HepG2 (cell line): ENCODE measurements around the gene TBC1D16. TPM values are rescaled to one million over a fixed set of nuclear protein-coding genes. Genes with fewer than 3 reads are reported as not detected.

Experiments used
- GABPB1 ChIP-seq: IDR thresholded peaks from 2 replicates; pipeline ENCODE4 v1.6.1; 2016; ENCODE audit warnings: mild to moderate bottlenecking, missing genetic modification reagents, moderate library complexity, missing compliant biosample characterization
- HNF4A ChIP-seq: sonication (generic); formaldehyde crosslinking; IDR thresholded peaks from 2 replicates; pipeline ENCODE4 v1.4.0; 2020; ENCODE audit warnings: missing genetic modification reagents
- HNRNPK ChIP-seq: fragments of 200-400 bp; formaldehyde crosslinking; IDR thresholded peaks from 2 replicates; pipeline ENCODE4 v1.6.1; 2018; ENCODE audit warnings: low read length, low read depth, moderate library complexity, mild to moderate bottlenecking; ENCODE audit not compliant: poor library complexity, severe bottlenecking
- HNRNPUL1 ChIP-seq: fragments of 200-400 bp; formaldehyde crosslinking; IDR thresholded peaks from 2 replicates; pipeline ENCODE4 v1.6.1; 2017; ENCODE audit warnings: low read depth, mild to moderate bottlenecking, low read length, moderate library complexity
- PCBP1 ChIP-seq: fragments of 200-400 bp; formaldehyde crosslinking; IDR thresholded peaks from 2 replicates; pipeline ENCODE4 v1.6.1; 2017; ENCODE audit warnings: mild to moderate bottlenecking, low read depth, low read length, borderline replicate concordance
- SNAI1 ChIP-seq: sonication (generic); formaldehyde crosslinking; IDR thresholded peaks from 2 replicates; pipeline ENCODE4 v1.5.0; 2020; ENCODE audit warnings: mild to moderate bottlenecking, missing genetic modification reagents, borderline replicate concordance
- SNAPC2 ChIP-seq: sonication (generic); formaldehyde crosslinking; IDR thresholded peaks from 2 replicates; pipeline ENCODE4 v1.8.1; 2022; ENCODE audit warnings: mild to moderate bottlenecking, missing genetic modification reagents
- SNAPC5 ChIP-seq: sonication (generic); formaldehyde crosslinking; IDR thresholded peaks from 2 replicates; pipeline ENCODE4 v1.8.1; 2023; ENCODE audit warnings: mild to moderate bottlenecking, missing genetic modification reagents, borderline replicate concordance
- TCF7 ChIP-seq: sonication (generic); IDR thresholded peaks from 2 replicates; pipeline ENCODE4 v1.6.1; 2016; ENCODE audit warnings: antibody characterized with exemption, low read depth
- ZBED4 ChIP-seq: sonication (generic); formaldehyde crosslinking; IDR thresholded peaks from 2 replicates; pipeline ENCODE4 v1.4.0; 2020; ENCODE audit warnings: missing genetic modification reagents, borderline replicate concordance
- ZNF263 ChIP-seq: sonication (generic); formaldehyde crosslinking; IDR thresholded peaks from 2 replicates; pipeline ENCODE4 v1.4.0; 2020; ENCODE audit warnings: missing genetic modification reagents
- ZNF326 ChIP-seq: sonication (generic); formaldehyde crosslinking; IDR thresholded peaks from 2 replicates; pipeline ENCODE4 v1.4.0; 2020; ENCODE audit warnings: missing genetic modification reagents, borderline replicate concordance
- ZNF441 ChIP-seq: sonication (generic); formaldehyde crosslinking; IDR thresholded peaks from 2 replicates; pipeline ENCODE4 v1.7.0; 2021; ENCODE audit warnings: missing genetic modification reagents, borderline replicate concordance
- polyA plus RNA-seq, 8 experiments: library from polyadenylated mRNA; depleted of rRNA in 3 of 8; stranded (reverse) in 7 of 8; unstranded in 1 of 8; fragments of >200 nt; fragmentation: Illumina TruSeq in 4 of 8; extraction: Trizol in 4 of 8; gene quantifications; 2 replicates each; pipeline versions ENCODE4 v1.2.1 to v1.2.3, GENCODE V29; 2011 to 2016; ENCODE audit warnings: low read depth in 4 of 8, missing spikeins in 1 of 8, mixed read lengths in 1 of 8; ENCODE audit not compliant: insufficient read depth in 1 of 8
- total RNA-seq, 5 experiments: library from RNA; depleted of rRNA; stranded (reverse); fragments of >200 nt; fragmentation: Illumina TruSeq; extraction: Trizol; gene quantifications; 2 replicates each; pipeline ENCODE4 v1.2.3, GENCODE V29; 2016; ENCODE audit warnings: low read depth in 1 of 5

Gene TBC1D16
- total and polyA plus RNA-seq, 2 of the 13 experiments (the other 11 are each of a cell fraction or from before 2014, with no cell fraction given) = 14.9 to 24.9 TPM

GRCh38 chr17:79929257-79930061, 106.2 kb downstream of the TBC1D16 start (continued):
- TF ChIP-seq ZNF441 (CRISPR knock-in tag) (peak; percentile 89), SNAI1 (CRISPR knock-in tag) (no peak), HNF4A (peak; percentile 40; the same call in 1 of the 2 replicates), HNRNPUL1 (no peak), SNAPC2 (no peak), ZNF263 (CRISPR knock-in tag) (peak; percentile 77), ZNF326 (CRISPR knock-in tag) (no peak), PCBP1 (peak; percentile 99), SNAPC5 (no peak), TCF7 (no peak), ZBED4 (CRISPR knock-in tag) (peak; percentile 51; the same call in 1 of the 2 replicates), GABPB1 (CRISPR knock-in tag) (0 out of 2 replicates have a peak, but pooled peaks have one; percentile 22), HNRNPK (peak; percentile 99)
